HCT116 (cell line): ENCODE results near the gene ST7. TPM values are rescaled to one million over a fixed set of nuclear protein-coding genes. Genes with fewer than 3 reads are reported as not detected.
A peak's percentile ranks its signal among the peaks of the same experiment; 100 is the strongest.
"Not testable (repeated sequence)": the region's sequence is repeated elsewhere in the genome, so short reads cannot be mapped to it uniquely, and the experiment has no call there.

Experiments used
- ATAC-seq: fragments of 200-7000 bp; cut with Tn5 transposase; 2 replicates; pipeline ENCODE4 v1.9.1; 2020; ENCODE audit warnings: mild to moderate bottlenecking, moderate library complexity
- BruUV-seq: library from RNA; stranded (reverse); fragments of 400-500 nt; replicated peaks from 2 replicates; lab custom pipeline; 2021; lab: Mats Ljungman, UMichigan
- CTCF ChIA-PET: fragments of 300-600 bp; sonication (Branson Sonifier 250); formaldehyde crosslinking; loops from one replicate; lab custom pipeline; 2021; ENCODE audit warnings: antibody characterized with exemption; lab: Charles Lee
- POLR2A ChIA-PET: fragments of 300-600, 350-600 bp; sonication (Branson Sonifier 250); formaldehyde crosslinking; loops from one replicate; lab custom pipeline; 2021; ENCODE audit warnings: antibody characterized with exemption; lab: Charles Lee
- RAD21 ChIA-PET, 2 experiments: fragments of 300-600 bp; sonication (Branson Sonifier 250); formaldehyde crosslinking; loops; one replicate each; lab custom pipeline; 2023; ENCODE audit warnings: low total read pairs in 2 of 2; ENCODE audit not compliant: uncharacterized antibody in 2 of 2, unreplicated experiment in 2 of 2, low non-redundant PET in 1 of 2; lab: Charles Lee
- DNase-seq: peaks from one replicate; pipeline ENCODE4 v3.0.0-alpha.2; 2010; ENCODE audit warnings: low read depth, low spot score
- H2AFZ ChIP-seq: fragments of 200-600 bp; shearing (Covaris generic), sonication (generic); 2 replicates; pipeline ENCODE4 v1.6.1; 2017; ENCODE audit warnings: low read depth, mixed run types, mixed read lengths, antibody characterized with exemption, low read length; ENCODE audit not compliant: poor library complexity, severe bottlenecking
- H3K27ac ChIP-seq: 2 replicates; pipeline ENCODE4 v1.5.1; 2012; ENCODE audit warnings: low read depth, low read length
- H3K27me3 ChIP-seq: fragments of 200-600 bp; sonication (generic); 2 replicates; pipeline ENCODE4 v1.6.1; 2016; ENCODE audit warnings: mixed run types, low read length, mixed read lengths; ENCODE audit not compliant: insufficient read depth
- H3K36me3 ChIP-seq, 2 experiments: fragments of 200-500 bp in 1 of 2; fragments of 200-600 bp in 1 of 2; sonication (Bioruptor generic) in 1 of 2; sonication (generic) in 1 of 2; 2 replicates each; pipeline versions ENCODE4 v1.5.1 to v1.6.1; 2014 to 2016; ENCODE audit warnings: low read length in 2 of 2, inconsistent platforms in 1 of 2, mixed read lengths in 1 of 2, mixed run types in 1 of 2; ENCODE audit not compliant: insufficient read depth in 2 of 2, control insufficient read depth in 1 of 2
- H3K4me1 ChIP-seq, 2 experiments: fragments of 200-600 bp in 1 of 2; sonication (generic) in 1 of 2; 2 replicates each; pipeline versions ENCODE4 v1.5.1 to v1.6.1; 2012 to 2017; ENCODE audit warnings: low read length in 2 of 2, inconsistent platforms in 1 of 2, mild to moderate bottlenecking in 1 of 2, mixed read lengths in 1 of 2, mixed run types in 1 of 2, moderate library complexity in 1 of 2; ENCODE audit not compliant: insufficient read depth in 2 of 2, control insufficient read depth in 1 of 2
- H3K4me2 ChIP-seq: fragments of 200-600 bp; sonication (generic); 2 replicates; pipeline ENCODE4 v1.6.1; 2017; ENCODE audit warnings: mixed run types, low read length, mixed read lengths
- H3K4me3 ChIP-seq, 2 experiments: fragments of 200-600 bp in 1 of 2; sonication (generic) in 1 of 2; replicated peaks in 1 of 2; 2 replicates each; pipeline ENCODE4 v1.5.1; 2011 to 2016; ENCODE audit warnings: low read length in 2 of 2, control low read depth in 1 of 2, low read depth in 1 of 2, mild to moderate bottlenecking in 1 of 2, mixed read lengths in 1 of 2, mixed run types in 1 of 2
- H3K79me2 ChIP-seq: fragments of 200-600 bp; sonication (generic); 2 replicates; pipeline ENCODE4 v1.6.1; 2017; ENCODE audit warnings: mild to moderate bottlenecking, mixed run types, low read length, moderate library complexity, mixed read lengths; ENCODE audit not compliant: insufficient read depth
- H3K9ac ChIP-seq: fragments of 200-600 bp; sonication (generic); 2 replicates; pipeline ENCODE4 v1.6.1; 2016; ENCODE audit warnings: low read length, mixed read lengths
- H3K9me2 ChIP-seq: fragments of 200-600 bp; sonication (generic), shearing (Covaris generic); 2 replicates; pipeline ENCODE4 v1.6.1; 2017; ENCODE audit warnings: mixed run types, mild to moderate bottlenecking, moderate library complexity; ENCODE audit not compliant: insufficient read depth
- H3K9me3 ChIP-seq, 2 experiments: fragments of 200-500 bp in 1 of 2; fragments of 200-600 bp in 1 of 2; sonication (Bioruptor generic) in 1 of 2; sonication (generic) in 1 of 2; 2 replicates each; pipeline ENCODE4 v1.6.1; 2014 to 2017; ENCODE audit warnings: low read length in 2 of 2, mixed read lengths in 2 of 2, inconsistent platforms in 1 of 2, low read depth in 1 of 2, mild to moderate bottlenecking in 1 of 2, mixed run types in 1 of 2, moderate library complexity in 1 of 2; ENCODE audit not compliant: control insufficient read depth in 1 of 2, insufficient read depth in 1 of 2
- H4K20me1 ChIP-seq: fragments of 200-600 bp; sonication (generic), shearing (Covaris generic); 2 replicates; pipeline ENCODE4 v1.6.1; 2017; ENCODE audit warnings: mixed run types, mild to moderate bottlenecking, moderate library complexity; ENCODE audit not compliant: insufficient read depth
- FOSL1 ChIP-seq: IDR thresholded peaks from 2 replicates; pipeline ENCODE4 v1.6.1; 2012; ENCODE audit warnings: low read depth
- SIN3A ChIP-seq: IDR thresholded peaks from 2 replicates; pipeline ENCODE4 v1.6.1; 2012; ENCODE audit warnings: low read depth
- intact Hi-C: fragments of 100-400 bp; cut with micrococcal nuclease; formaldehyde crosslinking; loops from 2 replicates; pipeline ENCODE4 v1.10.0; 2022
- total RNA-seq: library from RNA; stranded (reverse); gene quantifications from one replicate; pipeline ENCODE4 v1.2.1, GENCODE V29; 2021; ENCODE audit not compliant: unreplicated experiment

The ST7 gene
- total RNA-seq, 1 experiment from 2014 or later, result 12.6 TPM

- no peaks in the 10 kb centered on the region for H3K27me3 ChIP-seq
- ChIA-PET CTCF (interaction anchor here (0.7 to 3.0 kb wide), 3 partner anchors 14 to 18 kb away, joined by 3 to 11 read pairs (median 4); no protein-coding TSS in a partner anchor), POLR2A (no interaction called here), RAD21 (no interaction called here)
- no peaks in the 10 kb centered on the region for H3K9me2 ChIP-seq
- H2AFZ ChIP-seq, result no peak overlapping the region
- BruUV-seq, result no TSS peak
- DNase-seq, result no peak
- intact Hi-C loops, result no loop called here
- no peaks in the 10 kb centered on the region for H3K9me3 ChIP-seq
- TF ChIP-seq SIN3A (no peak), FOSL1 (0 out of 2 replicates have a peak, but pooled peaks have one; percentile 2)
- TF ChIP-seq, all 23 proteins: peak for 1
- no peaks in the 10 kb centered on the region for H3K36me3 ChIP-seq
- no peak overlapping the region for H3K4me3 ChIP-seq
- H3K9ac ChIP-seq, result no peak overlapping the region
- H3K27ac ChIP-seq, result no peak overlapping the region
- ATAC-seq, result peak; percentile 54
- H3K4me1 ChIP-seq, result peaks cover 15 to 18% of the 10 kb centered on the region in 2 experiments
- peaks cover 3% of the 10 kb centered on the region; the same call in 1 of the 2 replicates for H3K79me2 ChIP-seq
- no peaks in the 10 kb centered on the region for H4K20me1 ChIP-seq
- peak overlapping the region; percentile 53 for H3K4me2 ChIP-seq
Measured at GRCh38 chr7:116970238-116970910, 17.1 kb downstream of the ST7 start.

- H4K20me1 ChIP-seq, H3K9me2 ChIP-seq, POLR2A ChIA-PET, H3K79me2 ChIP-seq, intact Hi-C loops, ATAC-seq, H3K9ac ChIP-seq, DNase-seq, RAD21 ChIA-PET, H3K27me3 ChIP-seq, H3K36me3 ChIP-seq, H3K27ac ChIP-seq, H3K9me3 ChIP-seq, BruUV-seq, H3K4me3 ChIP-seq, H2AFZ ChIP-seq: not testable (repeated sequence)
- peaks cover 15 to 18% of the 10 kb centered on the region in 2 experiments for H3K4me1 ChIP-seq
- peak overlapping the region; percentile 53; the same call in 1 of the 2 replicates for H3K4me2 ChIP-seq
- CTCF ChIA-PET, result interaction anchor here (3.0 kb wide), 1 partner anchor 17 kb away, joined by 11 read pairs; no protein-coding TSS in a partner anchor
Measured at GRCh38 chr7:116971153-116971552, 17.9 kb downstream of the ST7 start.
